Panc1 (cell line): Measurements from ENCODE around the gene ASTN2.

Experiments used
- POLR2AphosphoS5 ChIP-seq: IDR thresholded peaks from 2 replicates; pipeline ENCODE4 v1.6.1; 2012; ENCODE audit warnings: mild to moderate bottlenecking, low read depth, low read length, moderate library complexity
- SIN3A ChIP-seq: IDR thresholded peaks from 2 replicates; pipeline ENCODE4 v1.6.1; 2012; ENCODE audit warnings: low read depth, mild to moderate bottlenecking, low read length, moderate library complexity, borderline replicate concordance; ENCODE audit not compliant: insufficient read depth
- TF ChIP-seq, protein P1 (sequence below): fragments of 450-650 bp; IDR thresholded peaks from 2 replicates; pipeline ENCODE4 v1.5.1; 2017; ENCODE audit warnings: mild to moderate bottlenecking
- TF ChIP-seq, protein P2 (sequence below), 2 experiments: IDR thresholded peaks; 2 replicates each; pipeline ENCODE4 v1.6.1; 2011 to 2012; ENCODE audit warnings: low read depth in 2 of 2, control low read depth in 1 of 2, low read length in 1 of 2, mild to moderate bottlenecking in 1 of 2, moderate library complexity in 1 of 2; ENCODE audit not compliant: insufficient read depth in 1 of 2

DNA sequence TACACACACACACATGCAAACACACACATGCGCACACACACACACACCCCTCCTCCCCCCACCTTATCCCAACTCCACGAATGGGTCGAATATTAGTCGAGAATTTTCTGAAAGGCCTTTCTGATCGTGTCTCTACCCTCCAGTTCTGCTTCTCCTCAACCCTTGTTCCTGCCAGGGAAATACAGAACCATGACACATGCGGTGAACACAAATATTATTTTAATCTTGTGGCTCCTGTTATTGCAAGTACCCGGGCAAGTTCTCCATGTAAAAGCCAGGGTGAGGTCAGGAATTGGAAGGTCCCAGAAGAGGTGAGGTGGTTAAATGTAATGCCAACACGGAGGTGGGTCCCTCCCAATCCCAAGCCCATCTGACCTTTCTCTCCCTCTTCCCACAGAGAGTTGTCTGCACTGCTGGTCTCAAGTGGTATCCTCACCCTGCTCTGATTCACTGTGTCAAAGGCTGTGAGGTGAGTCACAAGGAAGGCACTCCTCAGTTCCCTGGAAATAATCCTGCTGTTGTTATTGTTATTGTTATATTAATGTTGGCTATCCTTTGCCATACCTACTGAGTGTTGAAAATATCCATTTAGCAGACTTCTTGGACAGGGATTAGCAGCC, 1037.6 kb downstream of the ASTN2 start:
- TF ChIP-seq, protein P1, sequence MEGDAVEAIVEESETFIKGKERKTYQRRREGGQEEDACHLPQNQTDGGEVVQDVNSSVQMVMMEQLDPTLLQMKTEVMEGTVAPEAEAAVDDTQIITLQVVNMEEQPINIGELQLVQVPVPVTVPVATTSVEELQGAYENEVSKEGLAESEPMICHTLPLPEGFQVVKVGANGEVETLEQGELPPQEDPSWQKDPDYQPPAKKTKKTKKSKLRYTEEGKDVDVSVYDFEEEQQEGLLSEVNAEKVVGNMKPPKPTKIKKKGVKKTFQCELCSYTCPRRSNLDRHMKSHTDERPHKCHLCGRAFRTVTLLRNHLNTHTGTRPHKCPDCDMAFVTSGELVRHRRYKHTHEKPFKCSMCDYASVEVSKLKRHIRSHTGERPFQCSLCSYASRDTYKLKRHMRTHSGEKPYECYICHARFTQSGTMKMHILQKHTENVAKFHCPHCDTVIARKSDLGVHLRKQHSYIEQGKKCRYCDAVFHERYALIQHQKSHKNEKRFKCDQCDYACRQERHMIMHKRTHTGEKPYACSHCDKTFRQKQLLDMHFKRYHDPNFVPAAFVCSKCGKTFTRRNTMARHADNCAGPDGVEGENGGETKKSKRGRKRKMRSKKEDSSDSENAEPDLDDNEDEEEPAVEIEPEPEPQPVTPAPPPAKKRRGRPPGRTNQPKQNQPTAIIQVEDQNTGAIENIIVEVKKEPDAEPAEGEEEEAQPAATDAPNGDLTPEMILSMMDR = no peak
- TF ChIP-seq POLR2AphosphoS5 (no peak), SIN3A (no peak)
- TF ChIP-seq, protein P2, sequence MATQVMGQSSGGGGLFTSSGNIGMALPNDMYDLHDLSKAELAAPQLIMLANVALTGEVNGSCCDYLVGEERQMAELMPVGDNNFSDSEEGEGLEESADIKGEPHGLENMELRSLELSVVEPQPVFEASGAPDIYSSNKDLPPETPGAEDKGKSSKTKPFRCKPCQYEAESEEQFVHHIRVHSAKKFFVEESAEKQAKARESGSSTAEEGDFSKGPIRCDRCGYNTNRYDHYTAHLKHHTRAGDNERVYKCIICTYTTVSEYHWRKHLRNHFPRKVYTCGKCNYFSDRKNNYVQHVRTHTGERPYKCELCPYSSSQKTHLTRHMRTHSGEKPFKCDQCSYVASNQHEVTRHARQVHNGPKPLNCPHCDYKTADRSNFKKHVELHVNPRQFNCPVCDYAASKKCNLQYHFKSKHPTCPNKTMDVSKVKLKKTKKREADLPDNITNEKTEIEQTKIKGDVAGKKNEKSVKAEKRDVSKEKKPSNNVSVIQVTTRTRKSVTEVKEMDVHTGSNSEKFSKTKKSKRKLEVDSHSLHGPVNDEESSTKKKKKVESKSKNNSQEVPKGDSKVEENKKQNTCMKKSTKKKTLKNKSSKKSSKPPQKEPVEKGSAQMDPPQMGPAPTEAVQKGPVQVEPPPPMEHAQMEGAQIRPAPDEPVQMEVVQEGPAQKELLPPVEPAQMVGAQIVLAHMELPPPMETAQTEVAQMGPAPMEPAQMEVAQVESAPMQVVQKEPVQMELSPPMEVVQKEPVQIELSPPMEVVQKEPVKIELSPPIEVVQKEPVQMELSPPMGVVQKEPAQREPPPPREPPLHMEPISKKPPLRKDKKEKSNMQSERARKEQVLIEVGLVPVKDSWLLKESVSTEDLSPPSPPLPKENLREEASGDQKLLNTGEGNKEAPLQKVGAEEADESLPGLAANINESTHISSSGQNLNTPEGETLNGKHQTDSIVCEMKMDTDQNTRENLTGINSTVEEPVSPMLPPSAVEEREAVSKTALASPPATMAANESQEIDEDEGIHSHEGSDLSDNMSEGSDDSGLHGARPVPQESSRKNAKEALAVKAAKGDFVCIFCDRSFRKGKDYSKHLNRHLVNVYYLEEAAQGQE (IDR thresholded peaks at IDR 0.05; ENCODE audit: insufficient read depth in 1 of 2, low read depth in 2 of 2, low read length in 1 of 2) = no peak
